DMS114 treated with DMSO at 0.1 percent for 48 hours (cell line): ENCODE results near the gene FBXO30.

Experiments used
- DNase-seq: peaks from one replicate; lab custom pipeline; 2025; ENCODE audit not compliant: unreplicated experiment; lab: John Stamatoyannopoulos, UW

Gene FBXO30

GRCh38 chr6:145755682-145756081, 58.9 kb downstream of the FBXO30 start:
- no peak for DNase-seq

DNA sequence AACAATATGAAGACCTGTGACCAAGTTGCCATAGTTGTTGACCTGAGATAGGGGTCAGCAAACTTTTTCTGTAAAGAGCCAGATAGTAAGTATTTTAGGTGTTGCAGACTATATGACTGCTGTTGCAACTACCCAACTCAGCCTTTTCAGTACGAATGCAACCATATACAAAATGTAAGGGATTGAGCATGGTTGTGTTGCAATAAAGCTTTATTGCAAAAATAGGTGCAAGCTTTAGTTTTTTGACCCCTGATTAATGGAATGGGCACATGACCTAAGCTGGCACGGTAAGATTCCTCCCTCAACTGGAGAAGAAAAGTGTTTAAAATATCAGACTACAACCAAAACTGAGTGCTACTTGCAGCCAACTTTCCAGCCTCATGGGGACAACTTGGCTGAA, 62.0 kb downstream of the FBXO30 start:
- DNase-seq = no peak

DNA sequence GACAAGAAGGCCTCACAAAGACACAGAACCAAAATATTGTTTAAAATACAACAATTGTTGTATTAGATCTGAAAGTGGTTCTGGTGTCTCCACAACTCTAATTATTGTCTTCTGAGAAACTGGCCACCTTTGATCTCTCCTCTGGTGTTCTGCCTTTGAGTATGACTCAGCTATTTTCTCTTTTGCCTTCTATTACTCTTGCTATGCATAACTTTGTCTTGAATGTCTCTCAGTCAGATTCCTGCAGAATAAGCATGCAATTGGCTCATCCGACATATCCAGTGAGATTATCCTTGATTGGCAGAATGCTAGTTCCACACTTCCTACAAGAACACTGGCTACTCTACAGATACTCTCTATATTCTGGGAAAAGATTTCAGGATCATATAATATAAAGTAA, 65.0 kb downstream of the FBXO30 start:
- DNase-seq = no peak

DNA sequence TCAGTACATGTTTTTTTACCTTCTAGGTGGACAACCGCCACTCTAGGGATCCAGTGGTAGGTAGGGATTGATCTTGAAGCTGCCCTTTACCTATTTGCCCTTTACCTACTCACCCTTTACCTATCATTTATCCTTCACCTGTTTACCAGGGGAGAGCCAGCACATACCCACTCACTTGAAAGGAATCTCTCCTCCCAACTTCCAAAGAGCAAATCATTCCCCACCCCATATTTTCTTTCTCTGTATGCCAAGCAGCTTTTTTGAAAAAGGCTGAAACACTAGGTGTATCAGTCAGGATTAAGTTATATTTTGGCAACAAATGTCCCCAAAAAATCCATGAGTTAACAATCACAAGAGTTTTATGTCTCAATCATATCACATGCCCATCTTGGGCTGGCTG, 68.7 kb downstream of the FBXO30 start:
- no peak for DNase-seq

DNA sequence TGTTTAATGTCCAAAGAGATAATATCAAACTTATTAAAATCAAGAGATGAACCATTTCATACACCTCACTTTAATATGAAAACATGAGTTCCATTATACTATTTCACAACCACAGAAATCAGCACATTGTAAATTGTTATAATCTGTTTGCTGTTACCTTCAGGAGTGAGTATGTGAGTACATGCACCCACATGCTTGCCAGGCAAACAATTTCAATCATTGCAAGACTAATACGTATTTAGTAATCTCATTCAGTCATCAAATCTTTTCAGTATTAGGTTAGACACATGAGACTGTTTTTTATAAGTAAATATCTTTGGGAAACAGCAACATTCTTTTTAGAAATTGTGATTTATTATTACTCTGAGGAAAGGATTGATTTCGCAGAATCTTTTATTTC, 70.0 kb downstream of the FBXO30 start:
- no peak for DNase-seq
